Keratinocyte (primary cell): ENCODE data around the gene MISP.

Source experiments
- EZH2 ChIP-seq: IDR thresholded peaks from one replicate; pipeline ENCODE4 v1.6.1; 2012; ENCODE audit warnings: inconsistent platforms, mild to moderate bottlenecking, low read length, moderate library complexity
- TF ChIP-seq, protein P1 (sequence below), 3 experiments: IDR thresholded peaks in 1 of 3; conservative IDR thresholded peaks in 1 of 3; optimal IDR thresholded peaks in 1 of 3; 2 replicates in 2 of 3; 3 replicates in 1 of 3; pipeline versions ENCODE3 to v1.5.1; 2011; ENCODE audit warnings: low read length in 3 of 3, mild to moderate bottlenecking in 3 of 3, moderate library complexity in 2 of 3, control low read depth in 1 of 3, inconsistent platforms in 1 of 3; ENCODE audit not compliant: insufficient read depth in 2 of 3; ENCODE audit errors: extremely low read depth in 1 of 3

DNA sequence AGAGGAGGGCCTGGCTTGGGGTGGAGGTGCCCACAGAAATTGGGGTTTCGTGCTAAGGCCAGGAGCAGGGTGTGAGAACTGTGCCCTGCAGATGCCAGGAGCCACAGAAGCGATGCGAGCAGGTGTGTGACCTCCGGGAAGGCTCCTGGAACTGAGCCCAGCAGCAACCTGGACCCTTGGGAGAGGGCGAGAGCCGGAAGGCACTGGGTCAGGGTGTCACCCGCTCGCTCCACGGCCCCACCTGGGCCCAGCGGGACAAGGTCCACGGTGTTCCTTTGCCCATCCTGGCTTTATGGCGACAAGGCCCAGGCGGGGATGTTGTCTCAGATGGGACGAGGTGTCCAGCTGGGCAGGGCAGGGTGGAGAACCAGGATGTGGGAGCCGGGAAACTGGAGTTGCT lies 4.2 kb downstream of the MISP start:
- TF ChIP-seq, protein P1, sequence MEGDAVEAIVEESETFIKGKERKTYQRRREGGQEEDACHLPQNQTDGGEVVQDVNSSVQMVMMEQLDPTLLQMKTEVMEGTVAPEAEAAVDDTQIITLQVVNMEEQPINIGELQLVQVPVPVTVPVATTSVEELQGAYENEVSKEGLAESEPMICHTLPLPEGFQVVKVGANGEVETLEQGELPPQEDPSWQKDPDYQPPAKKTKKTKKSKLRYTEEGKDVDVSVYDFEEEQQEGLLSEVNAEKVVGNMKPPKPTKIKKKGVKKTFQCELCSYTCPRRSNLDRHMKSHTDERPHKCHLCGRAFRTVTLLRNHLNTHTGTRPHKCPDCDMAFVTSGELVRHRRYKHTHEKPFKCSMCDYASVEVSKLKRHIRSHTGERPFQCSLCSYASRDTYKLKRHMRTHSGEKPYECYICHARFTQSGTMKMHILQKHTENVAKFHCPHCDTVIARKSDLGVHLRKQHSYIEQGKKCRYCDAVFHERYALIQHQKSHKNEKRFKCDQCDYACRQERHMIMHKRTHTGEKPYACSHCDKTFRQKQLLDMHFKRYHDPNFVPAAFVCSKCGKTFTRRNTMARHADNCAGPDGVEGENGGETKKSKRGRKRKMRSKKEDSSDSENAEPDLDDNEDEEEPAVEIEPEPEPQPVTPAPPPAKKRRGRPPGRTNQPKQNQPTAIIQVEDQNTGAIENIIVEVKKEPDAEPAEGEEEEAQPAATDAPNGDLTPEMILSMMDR (optimal IDR thresholded peaks at IDR 0.05 in 1 of 3, IDR thresholded peaks at IDR 0.05 in 1 of 3, conservative IDR thresholded peaks at IDR 0.05 in 1 of 3; ENCODE audit: extremely low read depth in 1 of 3, insufficient read depth in 2 of 3, low read length in 3 of 3) = no peak
- TF ChIP-seq EZH2 = no peak
